ENCODE results near the gene SCYGR6. TPM values are rescaled to one million over a fixed set of nuclear protein-coding genes. Genes with fewer than 3 reads are reported as not detected.

The SCYGR6 gene
- total and polyA plus RNA-seq, 2 of the 8 experiments (the other 6 are each of a cell fraction or from before 2014, with no cell fraction given), result not detected

GRCh38 chr2:227687189-227687588 lies 37.4 kb downstream of the SCYGR6 start:
- H3K4me3 ChIP-seq (ENCODE audit: extremely low read depth in 1 of 4, insufficient read depth in 2 of 4, low read depth in 3 of 4, low read length in 4 of 4), result no peak overlapping the region
- no peaks in the 10 kb centered on the region for H3K79me2 ChIP-seq (ENCODE audit: control insufficient read depth in 1 of 2, insufficient read depth in 2 of 2, low read length in 2 of 2)
- no peaks in the 10 kb centered on the region for H3K9me3 ChIP-seq (ENCODE audit: insufficient read depth in 2 of 2, low read depth in 1 of 2, low read length in 1 of 2)
- no peak for FAIRE-seq
- no peak overlapping the region for H3K23ac ChIP-seq (ENCODE audit: insufficient read length)
- H3K79me1 ChIP-seq (ENCODE audit: low read depth, low read length), result no peaks in the 10 kb centered on the region
- H3K9ac ChIP-seq (replicated peaks in 1 of 4; ENCODE audit: extremely low read depth in 1 of 4, low read depth in 3 of 4, low read length in 3 of 4), result no peak overlapping the region
- no peak overlapping the region for H3K14ac ChIP-seq (ENCODE audit: insufficient read length)
- no peak overlapping the region for H2AFZ ChIP-seq (ENCODE audit: low read length)
- H3K27me3 ChIP-seq (replicated peaks in 1 of 4; ENCODE audit: control insufficient read depth in 3 of 4, extremely low read depth in 1 of 4, insufficient read depth in 3 of 4, low read length in 3 of 4), result no peaks in the 10 kb centered on the region
- DNase-seq (ENCODE audit: low read depth in 1 of 2, low spot score in 2 of 2), result no peak
- H3K4me2 ChIP-seq (ENCODE audit: insufficient read depth in 1 of 2, low read depth in 2 of 2, low read length in 2 of 2), result no peak overlapping the region
- no peaks in the 10 kb centered on the region for H3K36me3 ChIP-seq (ENCODE audit: control insufficient read depth in 2 of 4, insufficient read depth in 4 of 4, low read length in 3 of 4)
- CTCF ChIA-PET (ENCODE audit: partially characterized antibody), result no interaction called here
- no peak overlapping the region for H2BK15ac ChIP-seq (ENCODE audit: low read length)
- no peak overlapping the region for H3K27ac ChIP-seq (ENCODE audit: low read depth, low read length)
- no peak overlapping the region for H4K5ac ChIP-seq (ENCODE audit: insufficient read length, low read depth, low read length)
- no peak overlapping the region for H3K4ac ChIP-seq (replicated peaks; ENCODE audit: insufficient read length, low read depth, low read length)
- H3K4me1 ChIP-seq (replicated peaks in 1 of 4; ENCODE audit: control insufficient read depth in 3 of 4, insufficient read depth in 4 of 4, low read length in 3 of 4), result no peaks in the 10 kb centered on the region
- H2AK5ac ChIP-seq (ENCODE audit: low read depth, low read length), result no peak overlapping the region
- H2BK12ac ChIP-seq (ENCODE audit: low read depth, low read length), result no peak overlapping the region
- no peak overlapping the region for H3K56ac ChIP-seq (replicated peaks; ENCODE audit: insufficient read length, low read depth, low read length)
- WGBS, 2 experiments (ENCODE audit: extremely low coverage in 1 of 2, insufficient coverage in 1 of 2, insufficient read length in 1 of 2, insufficient replicate concordance in 2 of 2, low coverage in 1 of 2, low lambda C conversion rate in 2 of 2, missing lambda C conversion rate in 1 of 2), result 90% methylated on average over 3 of the region's 3 CpGs; no CpG with 5 or more reads in 1 of the 2 experiments
- H4K20me1 ChIP-seq (replicated peaks in 1 of 2; ENCODE audit: control insufficient read depth in 1 of 2, insufficient read depth in 2 of 2, low read length in 2 of 2), result no peaks in the 10 kb centered on the region
- no peak overlapping the region for H4K91ac ChIP-seq (replicated peaks; ENCODE audit: insufficient read length, low read length)
- no peak overlapping the region for H2BK120ac ChIP-seq (replicated peaks; ENCODE audit: low read depth, low read length)
- no peak for TF ChIP-seq HDAC2 (IDR thresholded peaks at IDR 0.05; ENCODE audit: borderline replicate concordance in 1 of 2, low read depth in 2 of 2, low read length in 2 of 2)
- no peak for TF ChIP-seq SUZ12 (IDR thresholded peaks at IDR 0.05; ENCODE audit: low read length)
- TF ChIP-seq HDAC6 (IDR thresholded peaks at IDR 0.05; ENCODE audit: low read depth, low read length), result no peak
- no peak for TF ChIP-seq POLR2A (IDR thresholded peaks at IDR 0.05; ENCODE audit: control extremely low read depth in 1 of 2, low read depth in 2 of 2, low read length in 2 of 2)
- TF ChIP-seq POLR2AphosphoS5 (IDR thresholded peaks at IDR 0.05; ENCODE audit: low read depth, low read length), result no peak
- no peak for TF ChIP-seq E2F6 (IDR thresholded peaks at IDR 0.05)
- no peak overlapping the region for H4K8ac ChIP-seq (ENCODE audit: extremely low read depth, insufficient read depth, low read length)
- H2BK20ac ChIP-seq (ENCODE audit: low read length), result no peak overlapping the region
- H3K23me2 ChIP-seq (ENCODE audit: low read depth, low read length), result no peaks in the 10 kb centered on the region
- no peak overlapping the region for H3K18ac ChIP-seq (ENCODE audit: extremely low read depth, low read length)
- H2BK5ac ChIP-seq (ENCODE audit: low read depth, low read length), result no peak overlapping the region
- POLR2A ChIA-PET (ENCODE audit: partially characterized antibody), result no interaction called here

All from H1 (cell line).